B cell (primary cell): ENCODE data around the gene PHLDB1. TPM values are rescaled to one million over a fixed set of nuclear protein-coding genes. Genes with fewer than 3 reads are reported as not detected.

Experiments used
- ATAC-seq: fragments of 200-7000 bp; cut with Tn5 transposase; one replicate; pipeline ENCODE4 v1.10.0; 2021; ENCODE audit warnings: low read depth, mild to moderate bottlenecking, moderate number of reproducible peaks, moderate library complexity
- CTCF ChIA-PET: fragments of 350-600 bp; sonication (Branson Sonifier 250); formaldehyde crosslinking; loops from one replicate; lab custom pipeline; 2021; ENCODE audit warnings: antibody characterized with exemption, inconsistent platforms; lab: Charles Lee
- POLR2A ChIA-PET: fragments of 350-600 bp; sonication (Branson Sonifier 250); formaldehyde crosslinking; loops from one replicate; lab custom pipeline; 2021; ENCODE audit warnings: antibody characterized with exemption; lab: Charles Lee
- DNase-seq: peaks from one replicate; pipeline ENCODE4 v3.0.0; 2013
- H2AFZ ChIP-seq: 2 replicates; pipeline ENCODE4 v1.6.1; 2012; ENCODE audit warnings: mild to moderate bottlenecking, low read depth, low read length; ENCODE audit not compliant: insufficient read depth, poor library complexity, severe bottlenecking
- H3K27ac ChIP-seq, 2 donors: 1 replicate in 1 of 2; 2 replicates in 1 of 2; pipeline ENCODE4 v1.5.1; 2012 to 2013; ENCODE audit warnings: low read length in 2 of 2, mild to moderate bottlenecking in 2 of 2, moderate library complexity in 1 of 2
- H3K27me3 ChIP-seq, 4 experiments: fragments of 200-600 bp in 1 of 4; sonication (generic) in 1 of 4; replicated peaks in 1 of 4; 1 replicate in 2 of 4; 2 replicates in 2 of 4; pipeline versions ENCODE4 v1.6.1 to v1.7.0; 2013 to 2016; ENCODE audit warnings: low read length in 3 of 4, mild to moderate bottlenecking in 2 of 4, mixed read lengths in 1 of 4, moderate library complexity in 1 of 4; ENCODE audit not compliant: insufficient read depth in 4 of 4, control insufficient read depth in 3 of 4; ENCODE audit errors: control extremely low read depth in 1 of 4
- H3K36me3 ChIP-seq, 2 experiments: replicated peaks in 1 of 2; 1 replicate in 1 of 2; 2 replicates in 1 of 2; pipeline versions ENCODE4 v1.6.1 to v1.7.1; 2013; ENCODE audit warnings: low read length in 1 of 2; ENCODE audit not compliant: insufficient read depth in 2 of 2, control insufficient read depth in 1 of 2; ENCODE audit errors: control extremely low read depth in 1 of 2, extremely low read depth in 1 of 2
- H3K4me1 ChIP-seq, 2 donors: fragments of 200-600 bp in 1 of 2; sonication (generic) in 1 of 2; 1 replicate in 1 of 2; 2 replicates in 1 of 2; pipeline versions ENCODE4 v1.5.1 to v1.6.1; 2013 to 2017; ENCODE audit warnings: low read length in 2 of 2; ENCODE audit not compliant: control insufficient read depth in 2 of 2, insufficient read depth in 2 of 2
- H3K4me2 ChIP-seq: replicated peaks from 2 replicates; pipeline ENCODE3; 2012; ENCODE audit warnings: mild to moderate bottlenecking, low read depth, low read length; ENCODE audit not compliant: poor library complexity, severe bottlenecking
- H3K4me3 ChIP-seq, 5 experiments: fragments of 200-600 bp in 1 of 5; sonication (generic) in 1 of 5; 1 replicate in 3 of 5; 2 replicates in 2 of 5; pipeline versions ENCODE4 v1.5.1 to v1.7.0; 2011 to 2016; ENCODE audit warnings: low read length in 4 of 5, mild to moderate bottlenecking in 4 of 5, low read depth in 2 of 5, control low read depth in 1 of 5, moderate library complexity in 1 of 5; ENCODE audit not compliant: insufficient read depth in 1 of 5; ENCODE audit errors: control extremely low read depth in 1 of 5, extremely low read depth in 1 of 5
- H3K79me2 ChIP-seq: fragments of 200-600 bp; sonication (generic); one replicate; pipeline ENCODE4 v1.6.0; 2016; ENCODE audit warnings: low read length; ENCODE audit not compliant: control insufficient read depth, insufficient read depth
- H3K9ac ChIP-seq: fragments of 200-600 bp; sonication (generic); 2 replicates; pipeline ENCODE4 v1.6.1; 2017; ENCODE audit warnings: mild to moderate bottlenecking, low read length, moderate library complexity
- H3K9me3 ChIP-seq, 3 donors: one replicate each; pipeline versions ENCODE4 v1.6.1 to v1.7.1; 2013; ENCODE audit warnings: low read length in 2 of 3; ENCODE audit not compliant: control insufficient read depth in 2 of 3, insufficient read depth in 1 of 3; ENCODE audit errors: control extremely low read depth in 1 of 3
- H4K20me1 ChIP-seq: 2 replicates; pipeline ENCODE4 v1.6.0; 2012; ENCODE audit warnings: mild to moderate bottlenecking, low read length; ENCODE audit not compliant: insufficient read depth, control insufficient read depth, poor library complexity, severe bottlenecking
- H3K27ac Mint-ChIP-seq: one replicate; pipeline ENCODE4 v1.8.0; 2021; ENCODE audit warnings: mixed read lengths
- H3K27me3 Mint-ChIP-seq: one replicate; pipeline ENCODE4 v1.8.0; 2021; ENCODE audit warnings: mixed read lengths
- H3K4me1 Mint-ChIP-seq: one replicate; pipeline ENCODE4 v1.8.0; 2021; ENCODE audit warnings: mixed read lengths
- H3K4me3 Mint-ChIP-seq: one replicate; pipeline ENCODE4 v1.8.0; 2021; ENCODE audit warnings: mixed read lengths
- H3K9me3 Mint-ChIP-seq: one replicate; pipeline ENCODE4 v1.8.0; 2022; ENCODE audit warnings: mixed read lengths; ENCODE audit not compliant: insufficient read depth
- CTCF ChIP-seq: fragments of 200-600 bp; IDR thresholded peaks from one replicate; pipeline ENCODE4 v1.8.0; 2022; ENCODE audit warnings: antibody characterized with exemption, mild to moderate bottlenecking
- EZH2 ChIP-seq: IDR thresholded peaks from 2 replicates; pipeline ENCODE4 v1.6.1; 2012; ENCODE audit warnings: borderline replicate concordance, low read depth, mild to moderate bottlenecking, moderate library complexity, low read length; ENCODE audit not compliant: insufficient read depth, poor library complexity, severe bottlenecking
- WGBS: methylation state at CpG from one replicate; pipeline ENCODE4 v1.1.5; 2013; ENCODE audit warnings: missing lambda C conversion rate; ENCODE audit not compliant: insufficient coverage; 5-methylcytosine and 5-hydroxymethylcytosine counted together
- intact Hi-C: fragments of 100-400 bp; cut with micrococcal nuclease; formaldehyde crosslinking; loops from one replicate; pipeline ENCODE4 v1.10.0; 2022
- polyA plus RNA-seq: library from polyadenylated mRNA; depleted of rRNA; stranded (reverse); fragments of >200 nt; gene quantifications from 2 replicates; pipeline ENCODE4 v1.2.3, GENCODE V29; 2012
- total RNA-seq, 2 donors: library from RNA; stranded (reverse); fragments of 120-200 nt in 1 of 2; gene quantifications; 1 replicate in 1 of 2; 2 replicates in 1 of 2; pipeline versions ENCODE4 v1.2.3 to v1.2.4, GENCODE V29; 2013 to 2022

The PHLDB1 gene
- total and polyA plus RNA-seq, 2 donors (not counting 1 experiment from before 2014, with no cell fraction given) = 0.46 to 2.4 TPM

- peaks cover 4% of the 10 kb centered on the region for H3K4me1 Mint-ChIP-seq
- H3K4me1 ChIP-seq = peaks cover 4 to 10% of the 10 kb centered on the region in 2 donors
- intact Hi-C loops = no loop called here
- no peaks in the 10 kb centered on the region for H3K36me3 ChIP-seq
- no peak for TF ChIP-seq CTCF
- TF ChIP-seq EZH2 = no peak
- peaks cover 0 to 4% (median 0%) of the 10 kb centered on the region in 3 donors for H3K9me3 ChIP-seq
- no peak for DNase-seq
- H3K9me3 Mint-ChIP-seq = no peaks in the 10 kb centered on the region
- peaks cover 10% of the 10 kb centered on the region for H3K27me3 Mint-ChIP-seq
- H4K20me1 ChIP-seq = no peaks in the 10 kb centered on the region
- H3K27ac Mint-ChIP-seq = no peak overlapping the region
- no peaks in the 10 kb centered on the region for H3K79me2 ChIP-seq
- H3K27me3 ChIP-seq = peaks cover 0 to 14% (median 0%) of the 10 kb centered on the region in 4 experiments
- ATAC-seq = no peak
- no peak overlapping the region for H3K27ac ChIP-seq
- H3K4me3 ChIP-seq = no peak overlapping the region
- WGBS = 97% methylated on average over 6 of the region's 7 CpGs
- no peak overlapping the region for H2AFZ ChIP-seq
- H3K9ac ChIP-seq = no peak overlapping the region
- H3K4me2 ChIP-seq = no peak overlapping the region
- no peak overlapping the region for H3K4me3 Mint-ChIP-seq
- CTCF ChIA-PET = interaction anchor here (1.0 to 1.8 kb wide), 4 partner anchors 8 to 328 kb away, joined by 3 to 4 read pairs (median 4); no protein-coding TSS in a partner anchor
- POLR2A ChIA-PET = no interaction called here
Observed at GRCh38 chr11:118660681-118661424, 53.4 kb downstream of the PHLDB1 start.
